ENCODE measurements around the gene SLC16A12.

DNA sequence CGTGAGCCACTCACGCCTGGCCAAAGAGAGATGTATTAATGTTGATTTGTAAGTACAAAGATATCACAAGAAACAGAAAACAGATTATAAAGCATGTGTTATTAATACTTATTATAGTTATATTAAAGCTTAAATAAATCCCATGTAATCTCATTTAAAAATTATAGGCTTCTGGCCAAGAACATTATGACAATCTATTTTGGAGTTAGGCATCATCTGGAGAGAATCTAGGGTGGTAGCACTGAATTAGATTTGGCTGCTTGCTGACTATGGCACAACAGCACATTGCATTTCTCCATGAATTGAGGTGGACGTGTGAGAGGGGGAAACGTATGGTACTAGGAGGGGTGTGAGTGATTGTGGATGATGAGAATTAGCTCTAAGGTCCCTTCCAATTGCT, 16.8 kb upstream of the SLC16A12 start:
- TF ChIP-seq POLR2AphosphoS5 (IDR thresholded peaks at IDR 0.05; ENCODE audit: low read length) (no peak), ESRRA (IDR thresholded peaks at IDR 0.05; ENCODE audit: low read length) (no peak), EP300 (IDR thresholded peaks at IDR 0.05; ENCODE audit: borderline replicate concordance in 1 of 2, control insufficient read depth in 1 of 2, low read depth in 2 of 2, low read length in 2 of 2) (no peak), TCF12 (IDR thresholded peaks at IDR 0.05; ENCODE audit: low read depth, low read length) (no peak), PML (IDR thresholded peaks at IDR 0.05; ENCODE audit: low read length) (no peak), RAD51 (IDR thresholded peaks at IDR 0.05) (no peak), RCOR1 (conservative IDR thresholded peaks at IDR 0.05; ENCODE audit: low read depth, low read length) (no peak), MXI1 (IDR thresholded peaks at IDR 0.05; ENCODE audit: low read depth, low read length) (no peak)
- TF ChIP-seq, protein P1, sequence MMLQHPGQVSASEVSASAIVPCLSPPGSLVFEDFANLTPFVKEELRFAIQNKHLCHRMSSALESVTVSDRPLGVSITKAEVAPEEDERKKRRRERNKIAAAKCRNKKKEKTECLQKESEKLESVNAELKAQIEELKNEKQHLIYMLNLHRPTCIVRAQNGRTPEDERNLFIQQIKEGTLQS (IDR thresholded peaks at IDR 0.05; ENCODE audit: borderline replicate concordance, extremely low read depth, low read depth, low read length): no peak
- TF ChIP-seq, protein P2, sequence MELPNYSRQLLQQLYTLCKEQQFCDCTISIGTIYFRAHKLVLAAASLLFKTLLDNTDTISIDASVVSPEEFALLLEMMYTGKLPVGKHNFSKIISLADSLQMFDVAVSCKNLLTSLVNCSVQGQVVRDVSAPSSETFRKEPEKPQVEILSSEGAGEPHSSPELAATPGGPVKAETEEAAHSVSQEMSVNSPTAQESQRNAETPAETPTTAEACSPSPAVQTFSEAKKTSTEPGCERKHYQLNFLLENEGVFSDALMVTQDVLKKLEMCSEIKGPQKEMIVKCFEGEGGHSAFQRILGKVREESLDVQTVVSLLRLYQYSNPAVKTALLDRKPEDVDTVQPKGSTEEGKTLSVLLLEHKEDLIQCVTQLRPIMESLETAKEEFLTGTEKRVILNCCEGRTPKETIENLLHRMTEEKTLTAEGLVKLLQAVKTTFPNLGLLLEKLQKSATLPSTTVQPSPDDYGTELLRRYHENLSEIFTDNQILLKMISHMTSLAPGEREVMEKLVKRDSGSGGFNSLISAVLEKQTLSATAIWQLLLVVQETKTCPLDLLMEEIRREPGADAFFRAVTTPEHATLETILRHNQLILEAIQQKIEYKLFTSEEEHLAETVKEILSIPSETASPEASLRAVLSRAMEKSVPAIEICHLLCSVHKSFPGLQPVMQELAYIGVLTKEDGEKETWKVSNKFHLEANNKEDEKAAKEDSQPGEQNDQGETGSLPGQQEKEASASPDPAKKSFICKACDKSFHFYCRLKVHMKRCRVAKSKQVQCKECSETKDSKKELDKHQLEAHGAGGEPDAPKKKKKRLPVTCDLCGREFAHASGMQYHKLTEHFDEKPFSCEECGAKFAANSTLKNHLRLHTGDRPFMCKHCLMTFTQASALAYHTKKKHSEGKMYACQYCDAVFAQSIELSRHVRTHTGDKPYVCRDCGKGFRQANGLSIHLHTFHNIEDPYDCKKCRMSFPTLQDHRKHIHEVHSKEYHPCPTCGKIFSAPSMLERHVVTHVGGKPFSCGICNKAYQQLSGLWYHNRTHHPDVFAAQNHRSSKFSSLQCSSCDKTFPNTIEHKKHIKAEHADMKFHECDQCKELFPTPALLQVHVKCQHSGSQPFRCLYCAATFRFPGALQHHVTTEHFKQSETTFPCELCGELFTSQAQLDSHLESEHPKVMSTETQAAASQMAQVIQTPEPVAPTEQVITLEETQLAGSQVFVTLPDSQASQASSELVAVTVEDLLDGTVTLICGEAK (IDR thresholded peaks at IDR 0.05; ENCODE audit: borderline replicate concordance): no peak
- TF ChIP-seq, protein P3, sequence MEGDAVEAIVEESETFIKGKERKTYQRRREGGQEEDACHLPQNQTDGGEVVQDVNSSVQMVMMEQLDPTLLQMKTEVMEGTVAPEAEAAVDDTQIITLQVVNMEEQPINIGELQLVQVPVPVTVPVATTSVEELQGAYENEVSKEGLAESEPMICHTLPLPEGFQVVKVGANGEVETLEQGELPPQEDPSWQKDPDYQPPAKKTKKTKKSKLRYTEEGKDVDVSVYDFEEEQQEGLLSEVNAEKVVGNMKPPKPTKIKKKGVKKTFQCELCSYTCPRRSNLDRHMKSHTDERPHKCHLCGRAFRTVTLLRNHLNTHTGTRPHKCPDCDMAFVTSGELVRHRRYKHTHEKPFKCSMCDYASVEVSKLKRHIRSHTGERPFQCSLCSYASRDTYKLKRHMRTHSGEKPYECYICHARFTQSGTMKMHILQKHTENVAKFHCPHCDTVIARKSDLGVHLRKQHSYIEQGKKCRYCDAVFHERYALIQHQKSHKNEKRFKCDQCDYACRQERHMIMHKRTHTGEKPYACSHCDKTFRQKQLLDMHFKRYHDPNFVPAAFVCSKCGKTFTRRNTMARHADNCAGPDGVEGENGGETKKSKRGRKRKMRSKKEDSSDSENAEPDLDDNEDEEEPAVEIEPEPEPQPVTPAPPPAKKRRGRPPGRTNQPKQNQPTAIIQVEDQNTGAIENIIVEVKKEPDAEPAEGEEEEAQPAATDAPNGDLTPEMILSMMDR (IDR thresholded peaks at IDR 0.05 in 2 of 3, conservative IDR thresholded peaks at IDR 0.05 in 1 of 3; ENCODE audit: control insufficient read depth in 2 of 3, extremely low read depth in 1 of 3, insufficient read depth in 1 of 3, low read depth in 3 of 3, low read length in 3 of 3): no peak
